Body of pancreas (tissue), 4 donors: ENCODE results near the gene AFF3. TPM values are rescaled to one million over a fixed set of nuclear protein-coding genes. Genes with fewer than 3 reads are reported as not detected.

Experiments used
- ATAC-seq: fragments of 150-250 bp; one replicate; pipeline ENCODE4 v1.9.1; 2016
- DNase-seq, 4 donors: peaks; one replicate each; pipeline ENCODE4 v3.0.0-alpha.2; 2019
- H3K27ac ChIP-seq, 4 donors: fragments of 200-600 bp; sonication (generic); 1 replicate in 3 of 4; 2 replicates in 1 of 4; pipeline versions ENCODE4 v1.5.1 to v1.6.1; 2016 to 2019; ENCODE audit warnings: mild to moderate bottlenecking in 1 of 4, mixed read lengths in 1 of 4, moderate library complexity in 1 of 4
- H3K27me3 ChIP-seq, 2 donors: fragments of 200-600 bp; sonication (generic); one replicate each; pipeline ENCODE4 v1.6.0; 2016; ENCODE audit warnings: mild to moderate bottlenecking in 1 of 2
- H3K36me3 ChIP-seq, 2 donors: fragments of 200-600 bp; sonication (generic); replicated peaks in 1 of 2; 2 replicates each; pipeline ENCODE4 v1.5.1; 2016; ENCODE audit warnings: low read depth in 2 of 2; ENCODE audit not compliant: insufficient read depth in 1 of 2
- H3K4me1 ChIP-seq: fragments of 200-600 bp; sonication (generic); one replicate; pipeline ENCODE4 v1.6.0; 2016
- H3K4me3 ChIP-seq, 2 donors: fragments of 200-600 bp; sonication (generic); 1 replicate in 1 of 2; 2 replicates in 1 of 2; pipeline ENCODE4 v1.5.1; 2016 to 2019
- H3K9me3 ChIP-seq, 3 donors: fragments of 200-600 bp; sonication (generic); 1 replicate in 2 of 3; 2 replicates in 1 of 3; pipeline ENCODE4 v1.5.1; 2016
- POLR2A ChIP-seq, 3 donors: fragments of 450-650 bp; IDR thresholded peaks; one replicate each; pipeline ENCODE4 v1.6.1; 2016; ENCODE audit warnings: antibody characterized with exemption in 3 of 3, mild to moderate bottlenecking in 2 of 3
- WGBS, 2 donors: methylation state at CpG; one replicate each; pipeline ENCODE4 v1.1.5; 2017; 5-methylcytosine and 5-hydroxymethylcytosine counted together
- intact Hi-C: fragments of 100-400 bp; cut with DNase I; formaldehyde crosslinking; loops from one replicate; pipeline ENCODE4 v1.15.1; 2023
- total RNA-seq, 2 donors: library from RNA; depleted of rRNA; stranded (reverse); fragments of >200 nt; gene quantifications; one replicate each; pipeline ENCODE4 v1.1.0, GENCODE V29; 2016
- TF ChIP-seq, protein P1 (sequence below), 7 experiments: fragments of 450-650 bp in 4 of 7; fragments of 200-600 bp in 3 of 7; sonication (generic) in 3 of 7; IDR thresholded peaks; one replicate each; pipeline ENCODE4 v1.5.1; 2016 to 2019; ENCODE audit warnings: antibody characterized with exemption in 7 of 7

The AFF3 gene
- total RNA-seq, 2 donors from 2014 or later = 0.52 to 0.99 TPM

DNA sequence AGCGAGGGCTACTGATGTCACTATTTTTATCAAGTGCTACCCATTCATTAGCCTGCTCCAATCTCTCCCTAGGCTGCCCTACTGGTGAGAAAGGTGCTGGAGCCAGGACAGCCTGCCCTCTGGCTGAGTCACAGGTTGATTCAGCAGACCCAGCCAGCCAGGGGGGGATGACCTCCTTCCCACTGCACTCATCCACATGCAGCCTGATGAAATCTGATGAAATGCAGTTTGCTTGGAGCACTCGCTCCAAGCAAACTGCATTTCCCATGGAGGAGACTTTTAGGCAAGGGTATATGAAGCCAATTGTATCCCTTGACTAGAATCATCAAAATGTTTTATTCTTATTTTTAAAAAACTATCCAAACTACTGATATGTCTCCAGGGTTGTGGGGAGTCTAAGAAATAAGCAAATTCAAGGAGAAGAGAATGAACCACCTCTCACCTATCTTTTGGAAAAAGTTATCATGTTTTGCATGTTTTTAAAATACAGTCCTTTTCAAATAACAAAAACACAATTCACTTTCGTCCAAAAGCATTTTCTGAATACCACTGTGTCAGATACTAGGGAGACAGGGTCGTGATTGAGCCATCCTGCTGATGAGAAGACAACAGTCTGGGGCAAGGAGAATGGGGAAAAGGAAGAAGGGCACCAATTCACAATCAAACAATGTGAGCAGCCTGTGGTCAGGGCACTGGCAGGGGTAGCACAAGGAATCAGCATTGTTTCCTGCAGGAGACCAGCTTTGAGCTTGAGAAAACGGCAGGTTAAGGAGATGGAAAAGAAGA lies 128.3 kb downstream of the AFF3 start:
- peak; percentile 47 for ATAC-seq
- no peak overlapping the region for H3K27ac ChIP-seq
- H3K4me1 ChIP-seq = no peaks in the 10 kb centered on the region
- H3K9me3 ChIP-seq = no peaks in the 10 kb centered on the region
- no peak overlapping the region for H3K4me3 ChIP-seq
- intact Hi-C loops = no loop called here
- TF ChIP-seq POLR2A (IDR thresholded peaks at IDR 0.05) = no peak
- TF ChIP-seq, protein P1, sequence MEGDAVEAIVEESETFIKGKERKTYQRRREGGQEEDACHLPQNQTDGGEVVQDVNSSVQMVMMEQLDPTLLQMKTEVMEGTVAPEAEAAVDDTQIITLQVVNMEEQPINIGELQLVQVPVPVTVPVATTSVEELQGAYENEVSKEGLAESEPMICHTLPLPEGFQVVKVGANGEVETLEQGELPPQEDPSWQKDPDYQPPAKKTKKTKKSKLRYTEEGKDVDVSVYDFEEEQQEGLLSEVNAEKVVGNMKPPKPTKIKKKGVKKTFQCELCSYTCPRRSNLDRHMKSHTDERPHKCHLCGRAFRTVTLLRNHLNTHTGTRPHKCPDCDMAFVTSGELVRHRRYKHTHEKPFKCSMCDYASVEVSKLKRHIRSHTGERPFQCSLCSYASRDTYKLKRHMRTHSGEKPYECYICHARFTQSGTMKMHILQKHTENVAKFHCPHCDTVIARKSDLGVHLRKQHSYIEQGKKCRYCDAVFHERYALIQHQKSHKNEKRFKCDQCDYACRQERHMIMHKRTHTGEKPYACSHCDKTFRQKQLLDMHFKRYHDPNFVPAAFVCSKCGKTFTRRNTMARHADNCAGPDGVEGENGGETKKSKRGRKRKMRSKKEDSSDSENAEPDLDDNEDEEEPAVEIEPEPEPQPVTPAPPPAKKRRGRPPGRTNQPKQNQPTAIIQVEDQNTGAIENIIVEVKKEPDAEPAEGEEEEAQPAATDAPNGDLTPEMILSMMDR (IDR thresholded peaks at IDR 0.05) = peak in 1 of 7 experiments; percentile 21
- 51 to 52% methylated on average over 5 of the region's 5 CpGs for WGBS, 2 donors
- DNase-seq = peak in 3 of 4 donors; percentile 10 to 58 (median 23)
- H3K36me3 ChIP-seq = no peaks in the 10 kb centered on the region
- H3K27me3 ChIP-seq = no peaks in the 10 kb centered on the region

DNA sequence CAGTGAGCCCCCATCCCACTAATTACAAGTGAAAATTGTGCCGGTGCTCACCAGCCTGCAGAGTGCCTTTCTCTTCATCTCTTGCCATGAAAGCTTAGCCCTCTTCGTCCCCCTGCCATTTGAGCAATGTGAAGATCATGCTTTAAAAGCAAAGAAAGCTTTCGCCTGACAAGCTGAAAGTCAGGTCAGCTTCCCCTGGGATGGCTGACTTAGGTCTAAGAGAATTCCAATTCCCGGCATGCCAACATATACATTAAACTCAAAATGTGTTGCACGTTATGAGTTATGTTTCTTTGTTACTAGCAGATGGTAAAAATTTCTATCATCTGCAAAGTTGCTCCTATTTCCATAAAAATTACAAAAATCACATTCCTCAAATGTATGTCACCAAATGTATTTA lies 129.8 kb downstream of the AFF3 start:
- H3K27me3 ChIP-seq = no peaks in the 10 kb centered on the region
- intact Hi-C loops = no loop called here
- 74 to 77% methylated on average over 5 of the region's 5 CpGs for WGBS, 2 donors

DNA sequence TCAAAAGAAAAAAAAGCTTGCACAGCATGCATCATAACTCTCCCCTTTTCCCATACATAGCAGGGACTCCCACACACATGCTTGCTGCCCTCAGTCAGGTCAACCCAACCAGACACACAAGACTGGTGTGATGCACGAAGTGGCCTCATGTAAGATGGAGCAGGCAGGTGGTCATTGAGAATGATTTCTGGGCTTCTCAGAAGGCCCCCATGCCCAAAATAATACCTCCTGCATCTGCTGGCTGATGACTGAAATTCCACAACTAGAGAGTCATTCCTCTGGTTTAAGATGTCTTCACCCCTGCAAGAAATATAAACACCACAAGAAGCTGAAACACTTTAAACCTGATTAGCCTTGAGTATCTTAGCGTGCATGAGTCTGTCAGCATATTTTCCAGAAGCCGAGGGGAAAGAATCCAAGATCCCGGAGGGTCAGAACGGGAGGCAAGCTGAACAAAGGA lies 131.1 kb downstream of the AFF3 start:
- no peaks in the 10 kb centered on the region for H3K36me3 ChIP-seq
- H3K4me1 ChIP-seq = no peaks in the 10 kb centered on the region
- DNase-seq (no peak), ATAC-seq (no peak)
- intact Hi-C loops = no loop called here
- no peaks in the 10 kb centered on the region for H3K9me3 ChIP-seq
- H3K27me3 ChIP-seq = no peaks in the 10 kb centered on the region
- no peak for TF ChIP-seq POLR2A (IDR thresholded peaks at IDR 0.05)
- WGBS, 2 donors = 74% methylated on average over 5 of the region's 5 CpGs
- no peak overlapping the region for H3K27ac ChIP-seq
- no peak overlapping the region for H3K4me3 ChIP-seq

More for the DNA sequence above, 129.8 kb downstream of the AFF3 start:
- DNase-seq = no peak
- Histone ChIP-seq H3K36me3 (no peaks in the 10 kb centered on the region), H3K9me3 (no peaks in the 10 kb centered on the region), H3K4me1 (no peaks in the 10 kb centered on the region), H3K4me3 (no peak overlapping the region), H3K27ac (no peak overlapping the region)
- ATAC-seq = no peak
- TF ChIP-seq, protein P1 (IDR thresholded peaks at IDR 0.05) = no peak
- TF ChIP-seq POLR2A (IDR thresholded peaks at IDR 0.05) = no peak

DNA sequence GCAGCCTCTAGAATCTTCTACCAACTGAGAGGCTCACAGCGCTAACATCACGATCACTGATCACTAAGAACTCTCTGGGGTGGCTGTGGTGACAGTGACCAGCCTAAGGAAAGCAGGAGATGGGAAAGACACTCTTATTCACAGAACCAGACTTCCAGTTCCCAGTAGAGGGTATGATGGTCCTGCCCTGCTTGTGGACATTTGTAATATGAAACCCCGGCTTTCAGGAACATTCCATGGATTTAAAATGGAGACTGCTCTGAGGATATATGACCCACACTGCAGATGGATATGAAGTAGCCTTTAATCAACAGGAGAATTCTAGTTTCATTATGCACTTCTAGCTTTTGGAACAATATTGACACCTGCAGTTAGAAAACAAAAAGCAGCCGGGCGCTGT lies 131.8 kb downstream of the AFF3 start:
- no peaks in the 10 kb centered on the region for H3K9me3 ChIP-seq
- no peaks in the 10 kb centered on the region for H3K27me3 ChIP-seq
- ATAC-seq = no peak
- no peak overlapping the region for H3K4me3 ChIP-seq
- WGBS, 2 donors = 86% methylated on average over 5 of the region's 5 CpGs
- TF ChIP-seq, protein P1 (IDR thresholded peaks at IDR 0.05) = no peak
- no peak for TF ChIP-seq POLR2A (IDR thresholded peaks at IDR 0.05)
- H3K4me1 ChIP-seq = no peaks in the 10 kb centered on the region
- H3K27ac ChIP-seq = no peak overlapping the region
- intact Hi-C loops = no loop called here
- H3K36me3 ChIP-seq = no peaks in the 10 kb centered on the region
- no peak for DNase-seq

DNA sequence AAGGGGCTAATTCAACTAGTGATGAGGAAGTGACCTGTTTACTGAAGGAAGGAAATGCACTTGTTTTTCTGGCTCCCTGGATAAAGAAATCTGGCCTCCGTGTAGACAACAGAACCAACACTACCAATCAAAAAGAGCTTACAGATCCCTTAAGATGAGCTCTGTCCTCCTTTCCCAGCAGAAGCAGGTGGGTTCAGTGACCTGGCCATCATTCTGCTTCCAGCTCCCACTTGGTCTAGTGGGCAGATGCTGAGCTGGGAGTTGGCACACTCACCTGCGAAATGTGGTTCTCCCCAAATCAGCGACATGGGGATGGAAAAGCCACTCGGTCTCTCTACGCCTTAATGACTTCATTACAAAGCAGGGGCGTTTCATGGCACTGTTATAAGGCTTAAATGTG lies 132.6 kb downstream of the AFF3 start:
- no peak for ATAC-seq
- no peaks in the 10 kb centered on the region for H3K4me1 ChIP-seq
- 51 to 61% methylated on average over 5 to 6 of the region's 6 CpGs for WGBS, 2 donors

More for the DNA sequence above, 132.6 kb downstream of the AFF3 start:
- Histone ChIP-seq H3K4me3 (no peak overlapping the region), H3K9me3 (no peaks in the 10 kb centered on the region), H3K27ac (no peak overlapping the region), H3K36me3 (no peaks in the 10 kb centered on the region), H3K27me3 (no peaks in the 10 kb centered on the region)
- DNase-seq = no peak
- intact Hi-C loops = no loop called here
- TF ChIP-seq, protein P1 (IDR thresholded peaks at IDR 0.05) = no peak
- TF ChIP-seq POLR2A (IDR thresholded peaks at IDR 0.05) = no peak
